K562 (cell line): ENCODE results near the gene JPH3. TPM values are rescaled to one million over a fixed set of nuclear protein-coding genes. Genes with fewer than 3 reads are reported as not detected.

Experiments
- ATAC-seq: fragments of 200-7000 bp; cut with Tn5 transposase; 3 replicates; pipeline ENCODE4 v1.9.1; 2020; ENCODE audit warnings: moderate library complexity
- BruUV-seq: library from RNA; stranded (reverse); fragments of 400-500 nt; replicated peaks from 2 replicates; lab custom pipeline; 2021; lab: Mats Ljungman, UMichigan
- CTCF ChIA-PET: fragments of 300-600 bp; formaldehyde crosslinking; extraction: SDS; loops from one replicate; lab custom pipeline; 2021; ENCODE audit warnings: low intra/inter-chr PET ratio; lab: Yijun Ruan, JAX
- POLR2A ChIA-PET: fragments of 300-600, 350-650 bp; sonication (Branson Sonifier 250); formaldehyde crosslinking; extraction: SDS; loops from one replicate; lab custom pipeline; 2021; ENCODE audit warnings: antibody characterized with exemption, inconsistent platforms; lab: Yijun Ruan, JAX
- DNase-seq, 4 experiments: peaks; one replicate each; pipeline versions ENCODE4 v3.0.0 to v3.0.0-alpha.2; 2011 to 2018; ENCODE audit warnings: low spot score in 3 of 4, mixed read lengths in 3 of 4; ENCODE audit errors: extremely low read depth in 1 of 4
- FAIRE-seq: peaks from 2 replicates; lab custom pipeline; 2011; peaks lifted over from hg19 to GRCh38; lab: Jason Lieb, UNC
- H2AFZ ChIP-seq: 2 replicates; pipeline ENCODE4 v1.6.0; 2011; ENCODE audit warnings: low read depth, low read length, control low read depth, inconsistent platforms
- H3K27ac ChIP-seq: fragments of 200-600 bp; 3 replicates; pipeline ENCODE4 v1.8.0; 2011; ENCODE audit warnings: low read depth, mild to moderate bottlenecking, control low read depth, inconsistent platforms, low read length, moderate library complexity, mixed read lengths; ENCODE audit errors: extremely low read depth
- H3K27me3 ChIP-seq, 2 experiments: fragments of 300-600 bp in 1 of 2; 2 replicates in 1 of 2; 3 replicates in 1 of 2; pipeline versions ENCODE4 v1.6.0 to v1.8.0; 2011; ENCODE audit warnings: inconsistent platforms in 2 of 2, low read length in 2 of 2, mild to moderate bottlenecking in 1 of 2, mixed read lengths in 1 of 2, moderate library complexity in 1 of 2; ENCODE audit not compliant: control insufficient read depth in 2 of 2, insufficient read depth in 2 of 2
- H3K36me3 ChIP-seq: fragments of 300-600 bp; 3 replicates; pipeline ENCODE4 v1.8.0; 2011; ENCODE audit warnings: mild to moderate bottlenecking, low read length, inconsistent platforms; ENCODE audit not compliant: control insufficient read depth, insufficient read depth
- H3K4me1 ChIP-seq, 2 experiments: fragments of 200-600 bp in 1 of 2; replicated peaks in 1 of 2; 2 replicates in 1 of 2; 3 replicates in 1 of 2; pipeline versions ENCODE4 v1.5.1 to v1.8.0; 2011; ENCODE audit warnings: inconsistent platforms in 2 of 2, low read length in 2 of 2, mild to moderate bottlenecking in 1 of 2, mixed read lengths in 1 of 2, moderate library complexity in 1 of 2; ENCODE audit not compliant: control insufficient read depth in 2 of 2, insufficient read depth in 2 of 2
- H3K4me2 ChIP-seq: 2 replicates; pipeline ENCODE4 v1.6.1; 2011; ENCODE audit warnings: low read length, control low read depth, inconsistent platforms, mixed read lengths; ENCODE audit not compliant: insufficient read depth
- H3K4me3 ChIP-seq: fragments of 200-600 bp; sonication (generic), shearing (Covaris generic); 2 replicates; pipeline ENCODE4 v1.5.1; 2016; ENCODE audit warnings: control low read depth, inconsistent platforms
- H3K79me2 ChIP-seq: fragments of 200-600 bp; 3 replicates; pipeline ENCODE4 v1.8.0; 2011; ENCODE audit warnings: low read length, inconsistent platforms; ENCODE audit not compliant: control insufficient read depth, insufficient read depth
- H3K9ac ChIP-seq, 2 experiments: 2 replicates each; pipeline versions ENCODE4 v1.6.0 to v1.6.1; 2011; ENCODE audit warnings: low read depth in 2 of 2, low read length in 2 of 2, control low read depth in 1 of 2, inconsistent platforms in 1 of 2, mild to moderate bottlenecking in 1 of 2, mixed read lengths in 1 of 2; ENCODE audit not compliant: insufficient read depth in 1 of 2
- H3K9me1 ChIP-seq: one replicate; pipeline ENCODE4 v1.6.0; 2011; ENCODE audit warnings: inconsistent platforms, mild to moderate bottlenecking, low read length, moderate library complexity; ENCODE audit not compliant: control insufficient read depth, insufficient read depth
- H3K9me3 ChIP-seq: replicated peaks from 2 replicates; pipeline ENCODE4 v1.5.1; 2011; ENCODE audit warnings: low read depth, low read length, inconsistent platforms; ENCODE audit not compliant: control insufficient read depth, insufficient read depth
- H4K20me1 ChIP-seq: replicated peaks from 2 replicates; pipeline ENCODE4 v1.6.1; 2011; ENCODE audit warnings: low read length, inconsistent platforms, mixed read lengths; ENCODE audit not compliant: control insufficient read depth, insufficient read depth
- ZNF766 ChIP-seq: fragments of 200-800 bp; sonication (Bioruptor generic); conservative IDR thresholded peaks from 2 replicates; pipeline ENCODE4 v1.6.1; 2016; ENCODE audit warnings: missing genetic modification characterization, missing compliant biosample characterization
- WGBS: fragments of 100-300 bp; shearing (Covaris generic); methylation state at CpG from one replicate; pipeline ENCODE4 v1.1.6; 2016; ENCODE audit warnings: low coverage, mixed read lengths; ENCODE audit not compliant: insufficient coverage; ENCODE audit errors: missing lambda C conversion rate; 5-methylcytosine and 5-hydroxymethylcytosine counted together
- in situ Hi-C: fragments of 300-500 bp; cut with MboI; formaldehyde crosslinking; loops from 4 replicates; pipeline ENCODE4 v1.15.0; 2018; ENCODE audit warnings: inconsistent platforms, mixed read lengths
- intact Hi-C: fragments of 100-400 bp; cut with micrococcal nuclease; formaldehyde crosslinking; loops from 2 replicates; pipeline ENCODE4 v1.14.2; 2022
- polyA plus RNA-seq, 8 experiments: library from polyadenylated mRNA; depleted of rRNA in 4 of 8; stranded (reverse) in 5 of 8; unstranded in 3 of 8; fragments of >200 nt; fragmentation: Nextera tagmentation in 2 of 8; fragmentation: Illumina TruSeq in 1 of 8; extraction: Ambion mirVana in 2 of 8; extraction: Trizol in 1 of 8; gene quantifications; 2 replicates each; pipeline versions ENCODE4 v1.2.1 to v1.2.3, GENCODE V29; 2011 to 2014; ENCODE audit warnings: inconsistent platforms in 1 of 8, missing spikeins in 1 of 8
- total RNA-seq, 7 experiments: library from RNA; depleted of rRNA in 6 of 7; stranded (reverse); fragments of >200 nt in 6 of 7; fragmentation: Illumina TruSeq in 2 of 7; extraction: Trizol in 2 of 7; gene quantifications; 2 replicates each; pipeline versions ENCODE4 v1.2.1 to v1.2.3, GENCODE V29; 2011 to 2021; ENCODE audit warnings: low replicate concordance in 1 of 7
- TF ChIP-seq, protein P1 (sequence below): sonication (generic); formaldehyde crosslinking; IDR thresholded peaks from 2 replicates; pipeline ENCODE4 v1.5.0; 2020; ENCODE audit warnings: missing genetic modification reagents
- TF ChIP-seq, protein P2 (sequence below): sonication (generic); formaldehyde crosslinking; IDR thresholded peaks from 2 replicates; pipeline ENCODE4 v1.9.0; 2022; ENCODE audit warnings: mild to moderate bottlenecking, missing genetic modification reagents

The JPH3 gene
- total and polyA plus RNA-seq, 9 of the 15 experiments (the other 6 are each of a cell fraction or from before 2014, with no cell fraction given): 0.01 TPM; not detected in 8

DNA sequence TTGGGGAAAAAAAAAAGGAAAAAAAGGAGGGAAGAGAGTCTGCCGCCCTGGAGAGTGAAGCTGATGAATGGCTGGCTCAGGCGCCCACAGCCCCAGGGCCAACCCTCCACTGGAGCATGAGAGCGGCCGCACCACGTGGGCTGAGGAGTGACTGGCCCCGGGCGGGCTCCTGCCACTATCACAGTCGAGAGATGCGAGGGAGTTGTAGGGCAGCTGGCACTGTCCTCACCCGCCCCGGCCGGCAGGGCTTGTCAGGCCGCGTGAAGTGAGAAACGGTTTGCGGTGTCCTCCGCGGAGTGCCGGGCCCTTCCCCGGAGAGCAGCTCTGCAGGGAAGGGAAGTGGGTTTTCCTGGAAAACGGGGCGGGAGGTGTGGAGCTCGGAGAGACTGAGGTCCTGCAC lies 45.9 kb downstream of the JPH3 start:
- H3K27ac ChIP-seq: no peak overlapping the region
- H3K9me1 ChIP-seq: no peaks in the 10 kb centered on the region
- H2AFZ ChIP-seq: no peak overlapping the region
- TF ChIP-seq, protein P1, sequence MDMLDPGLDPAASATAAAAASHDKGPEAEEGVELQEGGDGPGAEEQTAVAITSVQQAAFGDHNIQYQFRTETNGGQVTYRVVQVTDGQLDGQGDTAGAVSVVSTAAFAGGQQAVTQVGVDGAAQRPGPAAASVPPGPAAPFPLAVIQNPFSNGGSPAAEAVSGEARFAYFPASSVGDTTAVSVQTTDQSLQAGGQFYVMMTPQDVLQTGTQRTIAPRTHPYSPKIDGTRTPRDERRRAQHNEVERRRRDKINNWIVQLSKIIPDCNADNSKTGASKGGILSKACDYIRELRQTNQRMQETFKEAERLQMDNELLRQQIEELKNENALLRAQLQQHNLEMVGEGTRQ (CRISPR knock-in tag): peak; percentile 11; the same call in 1 of the 2 replicates
- TF ChIP-seq ZNF766 (CRISPR knock-in tag): no peak
- TF ChIP-seq, protein P2, sequence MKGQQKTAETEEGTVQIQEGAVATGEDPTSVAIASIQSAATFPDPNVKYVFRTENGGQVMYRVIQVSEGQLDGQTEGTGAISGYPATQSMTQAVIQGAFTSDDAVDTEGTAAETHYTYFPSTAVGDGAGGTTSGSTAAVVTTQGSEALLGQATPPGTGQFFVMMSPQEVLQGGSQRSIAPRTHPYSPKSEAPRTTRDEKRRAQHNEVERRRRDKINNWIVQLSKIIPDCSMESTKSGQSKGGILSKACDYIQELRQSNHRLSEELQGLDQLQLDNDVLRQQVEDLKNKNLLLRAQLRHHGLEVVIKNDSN (CRISPR knock-in tag): peak; percentile 21; the same call in 1 of the 2 replicates
- no peaks in the 10 kb centered on the region for H3K9me3 ChIP-seq
- H3K4me3 ChIP-seq: no peak overlapping the region
- no peak for DNase-seq
- H3K36me3 ChIP-seq: no peaks in the 10 kb centered on the region
- peak; percentile 18; the same call in 1 of the 3 replicates for ATAC-seq
- ChIA-PET CTCF (no interaction called here), POLR2A (interaction anchor here (0.6 to 1.1 kb wide), 2 partner anchors 38 to 99 kb away, joined by 3 read pairs; no protein-coding TSS in a partner anchor)
- H3K4me1 ChIP-seq: peaks cover 0 to 22% of the 10 kb centered on the region in 2 experiments; a peak in 2 of 5 replicates
- no peak overlapping the region for H3K4me2 ChIP-seq
- H3K27me3 ChIP-seq: peaks cover 51 to 89% of the 10 kb centered on the region in 2 experiments
- 0% methylated on average over 21 of the region's 23 CpGs for WGBS
- no peaks in the 10 kb centered on the region for H3K79me2 ChIP-seq
- BruUV-seq: no TSS peak
- intact Hi-C loops (no loop called here), in situ Hi-C loops (loop anchor here (25.0 kb wide), 1 partner anchor 1086 kb away; the partner anchor contains the start of genes FOXC2 and MTHFSD)
- H4K20me1 ChIP-seq: peaks cover 13% of the 10 kb centered on the region
- no peak overlapping the region for H3K9ac ChIP-seq
- FAIRE-seq: no peak
